ENCODE measurements around the gene PCNX1. TPM values are rescaled to one million over a fixed set of nuclear protein-coding genes. Genes with fewer than 3 reads are reported as not detected.

Gene PCNX1
- total and polyA plus RNA-seq, 2 experiments from 2014 or later = 10.0 to 64.2 TPM

DNA sequence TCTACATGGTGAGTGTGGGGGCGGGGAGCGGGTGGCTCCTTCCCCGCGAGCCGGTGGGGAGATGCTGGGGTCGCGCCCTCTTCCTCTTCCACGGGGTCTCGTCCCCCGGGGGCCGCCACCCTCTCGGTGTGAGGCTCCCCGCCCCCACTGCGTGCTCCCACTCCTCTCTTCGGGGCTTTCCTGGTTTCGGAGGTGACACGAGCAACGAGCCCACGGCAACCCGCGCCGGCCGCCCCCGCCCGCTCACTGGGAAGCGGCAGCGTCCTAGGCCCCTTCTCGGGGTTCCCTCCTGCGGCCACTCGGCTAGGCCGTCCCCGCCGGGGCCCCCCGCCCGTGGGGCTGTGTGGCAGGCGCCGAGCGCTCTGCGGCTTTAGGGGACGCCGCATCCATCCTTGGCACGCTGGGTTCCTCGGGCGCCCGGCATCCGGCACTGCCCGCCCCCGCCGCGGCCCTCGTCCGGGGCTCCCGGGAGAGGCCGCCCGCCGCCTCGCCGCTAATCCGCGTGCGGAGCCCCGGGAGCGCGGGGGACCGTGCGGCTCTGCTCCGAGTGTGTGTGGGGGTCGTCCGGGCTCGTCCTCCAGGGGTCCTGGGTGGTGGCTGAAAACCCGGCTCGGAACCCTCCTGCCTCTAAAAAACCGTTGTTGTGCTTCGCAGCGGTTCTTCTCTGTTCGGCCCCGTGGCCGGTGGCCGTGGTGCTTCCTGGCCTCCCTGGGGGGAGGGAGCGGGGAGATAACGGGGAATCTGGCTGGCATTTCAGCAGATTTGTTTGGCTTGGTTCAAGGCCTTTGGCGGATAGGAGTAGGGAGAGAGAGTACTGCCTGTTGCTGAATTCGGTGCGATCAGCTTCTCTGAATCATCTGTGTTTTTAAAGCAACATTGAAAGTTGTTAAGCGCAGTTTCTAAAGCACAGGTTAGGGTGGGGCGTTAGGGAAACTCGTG, 1.0 kb downstream of the PCNX1 start:
- Histone ChIP-seq H3K4me3 (peak overlapping the region; percentile 80), H3K79me2 (peaks cover 52% of the 10 kb centered on the region), H3K4me1 (ENCODE audit: insufficient read depth) (peaks cover 14% of the 10 kb centered on the region), H3K27me3 (no peaks in the 10 kb centered on the region), H3K27ac (peak overlapping the region; percentile 93), H3K4me2 (peak overlapping the region; percentile 83), H3K9me2 (replicated peaks; ENCODE audit: insufficient read depth) (no peaks in the 10 kb centered on the region), H2AFZ (peak overlapping the region; percentile 79), H3K36me3 (replicated peaks; ENCODE audit: insufficient read depth, low read depth) (no peaks in the 10 kb centered on the region), H3K9me3 (ENCODE audit: low read depth) (no peaks in the 10 kb centered on the region), H4K20me1 (ENCODE audit: insufficient read depth, poor library complexity, severe bottlenecking) (peaks cover 45% of the 10 kb centered on the region)
- WGBS (ENCODE audit: low lambda C conversion rate, missing lambda C conversion rate) = under 1% methylated on average over 58 of the region's 87 CpGs
- no peak for TF ChIP-seq EZH2phosphoT487 (IDR thresholded peaks at IDR 0.05; ENCODE audit: low read depth, severe bottlenecking, unreplicated experiment)
- no peak for TF ChIP-seq EZH2 (IDR thresholded peaks at IDR 0.05; ENCODE audit: borderline replicate concordance)
- TF ChIP-seq, protein P1, sequence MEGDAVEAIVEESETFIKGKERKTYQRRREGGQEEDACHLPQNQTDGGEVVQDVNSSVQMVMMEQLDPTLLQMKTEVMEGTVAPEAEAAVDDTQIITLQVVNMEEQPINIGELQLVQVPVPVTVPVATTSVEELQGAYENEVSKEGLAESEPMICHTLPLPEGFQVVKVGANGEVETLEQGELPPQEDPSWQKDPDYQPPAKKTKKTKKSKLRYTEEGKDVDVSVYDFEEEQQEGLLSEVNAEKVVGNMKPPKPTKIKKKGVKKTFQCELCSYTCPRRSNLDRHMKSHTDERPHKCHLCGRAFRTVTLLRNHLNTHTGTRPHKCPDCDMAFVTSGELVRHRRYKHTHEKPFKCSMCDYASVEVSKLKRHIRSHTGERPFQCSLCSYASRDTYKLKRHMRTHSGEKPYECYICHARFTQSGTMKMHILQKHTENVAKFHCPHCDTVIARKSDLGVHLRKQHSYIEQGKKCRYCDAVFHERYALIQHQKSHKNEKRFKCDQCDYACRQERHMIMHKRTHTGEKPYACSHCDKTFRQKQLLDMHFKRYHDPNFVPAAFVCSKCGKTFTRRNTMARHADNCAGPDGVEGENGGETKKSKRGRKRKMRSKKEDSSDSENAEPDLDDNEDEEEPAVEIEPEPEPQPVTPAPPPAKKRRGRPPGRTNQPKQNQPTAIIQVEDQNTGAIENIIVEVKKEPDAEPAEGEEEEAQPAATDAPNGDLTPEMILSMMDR (IDR thresholded peaks at IDR 0.05; ENCODE audit: poor library complexity) = no peak
- DNase-seq (ENCODE audit: low spot score) = peak; percentile 63

DNA sequence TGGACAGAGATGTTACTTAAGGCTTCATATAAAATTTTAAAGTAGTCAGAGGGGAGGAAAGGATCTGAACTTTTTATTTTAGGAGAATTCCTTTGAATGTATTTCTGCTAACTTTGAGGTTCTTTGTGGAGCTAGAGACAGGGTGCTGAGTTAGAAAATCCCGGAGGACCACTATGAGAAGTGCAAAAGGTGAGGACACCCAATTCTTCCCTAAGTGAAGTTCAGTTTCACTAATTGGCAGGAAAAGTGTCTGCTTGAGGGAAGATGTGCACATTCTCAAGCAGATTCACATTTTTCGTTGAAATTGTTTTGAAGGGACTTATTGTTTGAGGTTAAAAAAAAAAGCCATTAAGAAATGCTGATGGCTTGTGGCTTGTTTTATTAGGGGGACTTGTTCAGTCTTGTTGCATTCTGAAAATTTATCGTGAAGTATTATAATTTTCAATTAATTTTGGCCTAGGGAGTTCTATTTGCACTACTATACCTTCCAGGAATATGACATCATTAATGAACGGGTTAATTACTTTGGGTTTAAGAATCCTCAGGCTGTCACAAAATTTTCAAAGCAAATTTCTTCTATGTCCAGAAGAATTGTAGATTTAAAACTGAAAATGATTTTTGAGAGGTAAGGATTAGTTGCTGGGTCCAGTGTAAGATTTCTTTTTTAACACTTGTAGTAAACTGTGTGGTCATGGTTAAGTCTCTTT, 1.8 kb downstream of the PCNX1 start:
- H3K27me3 ChIP-seq = no peaks in the 10 kb centered on the region
- peak overlapping the region; percentile 93 for H3K27ac ChIP-seq
- TF ChIP-seq EZH2 (IDR thresholded peaks at IDR 0.05; ENCODE audit: borderline replicate concordance) (no peak), EZH2phosphoT487 (IDR thresholded peaks at IDR 0.05; ENCODE audit: low read depth, severe bottlenecking, unreplicated experiment) (no peak)
- TF ChIP-seq, protein P1 (IDR thresholded peaks at IDR 0.05; ENCODE audit: poor library complexity) = no peak
- WGBS (ENCODE audit: low lambda C conversion rate, missing lambda C conversion rate) = 27% methylated on average over 4 of the region's 4 CpGs
- H4K20me1 ChIP-seq (ENCODE audit: insufficient read depth, poor library complexity, severe bottlenecking) = peaks cover 54% of the 10 kb centered on the region
- no peaks in the 10 kb centered on the region for H3K9me3 ChIP-seq (ENCODE audit: low read depth)
- peaks cover 60% of the 10 kb centered on the region for H3K79me2 ChIP-seq
- DNase-seq (ENCODE audit: low spot score) = no peak
- peak overlapping the region; percentile 83 for H3K4me2 ChIP-seq
- H3K9me2 ChIP-seq (replicated peaks; ENCODE audit: insufficient read depth) = no peaks in the 10 kb centered on the region
- no peaks in the 10 kb centered on the region for H3K36me3 ChIP-seq (replicated peaks; ENCODE audit: insufficient read depth, low read depth)
- H3K4me3 ChIP-seq = peak overlapping the region; percentile 80
- H3K4me1 ChIP-seq (ENCODE audit: insufficient read depth) = peaks cover 14% of the 10 kb centered on the region
- no peak overlapping the region for H2AFZ ChIP-seq

DNA sequence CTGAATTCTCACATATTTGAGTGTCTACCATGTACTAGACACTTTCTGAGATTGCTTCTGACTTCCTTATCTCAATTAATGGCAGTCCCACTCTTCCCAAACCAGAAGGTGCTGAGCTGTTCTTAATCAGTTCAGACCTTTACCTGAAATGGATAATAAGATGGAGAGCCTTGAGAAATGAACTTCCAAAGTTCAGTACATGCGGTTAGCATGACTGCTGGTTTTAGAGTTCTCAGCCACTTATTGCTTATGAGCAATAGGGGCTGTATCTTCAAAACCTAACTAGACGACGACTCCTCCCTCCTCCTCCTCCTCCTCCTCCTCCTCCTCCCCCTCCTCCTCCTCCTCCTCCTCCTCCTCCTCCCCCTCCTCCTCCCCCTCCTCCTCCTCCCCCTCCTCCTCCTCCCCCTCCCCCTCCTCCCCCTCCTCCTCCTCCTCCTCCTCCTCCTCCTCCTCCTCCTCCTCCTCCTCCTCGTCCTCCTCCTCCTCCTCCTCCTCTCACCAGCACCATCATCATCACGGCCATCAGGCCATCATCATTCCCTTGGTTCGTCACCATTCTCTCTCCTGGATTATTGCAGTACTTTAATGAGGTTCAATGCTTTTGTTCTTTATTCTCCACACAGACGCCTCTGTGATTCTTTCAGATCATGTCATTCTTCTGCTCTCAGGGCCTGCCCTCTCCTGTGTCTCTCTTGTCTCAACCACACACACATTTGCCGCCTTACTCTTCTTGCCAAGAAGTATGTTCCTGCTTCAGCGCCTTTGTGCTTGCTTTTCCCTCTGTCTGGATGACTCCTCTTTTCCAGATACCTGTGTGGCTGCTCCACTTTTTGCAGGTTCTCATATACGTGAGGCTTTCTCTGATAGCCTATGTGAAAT, 2.7 kb downstream of the PCNX1 start:
- H3K9me2 ChIP-seq (replicated peaks; ENCODE audit: insufficient read depth) = no peaks in the 10 kb centered on the region
- peaks cover 69% of the 10 kb centered on the region for H3K79me2 ChIP-seq
- H3K27me3 ChIP-seq = no peaks in the 10 kb centered on the region
- 81% methylated on average over 9 of the region's 10 CpGs for WGBS (ENCODE audit: low lambda C conversion rate, missing lambda C conversion rate)
- no peak for TF ChIP-seq EZH2 (IDR thresholded peaks at IDR 0.05; ENCODE audit: borderline replicate concordance)
- no peak for TF ChIP-seq EZH2phosphoT487 (IDR thresholded peaks at IDR 0.05; ENCODE audit: low read depth, severe bottlenecking, unreplicated experiment)
- TF ChIP-seq, protein P1 (IDR thresholded peaks at IDR 0.05; ENCODE audit: poor library complexity) = no peak
- no peak overlapping the region for H2AFZ ChIP-seq
- peak overlapping the region; percentile 80 for H3K4me3 ChIP-seq
- H3K4me1 ChIP-seq (ENCODE audit: insufficient read depth) = peaks cover 11% of the 10 kb centered on the region
- no peaks in the 10 kb centered on the region for H3K36me3 ChIP-seq (replicated peaks; ENCODE audit: insufficient read depth, low read depth)
- DNase-seq (ENCODE audit: low spot score) = no peak
- peak overlapping the region; percentile 32 for H3K27ac ChIP-seq
- peak overlapping the region; percentile 83 for H3K4me2 ChIP-seq
- peaks cover 61% of the 10 kb centered on the region for H4K20me1 ChIP-seq (ENCODE audit: insufficient read depth, poor library complexity, severe bottlenecking)
- no peaks in the 10 kb centered on the region for H3K9me3 ChIP-seq (ENCODE audit: low read depth)

All from hepatocyte (in vitro differentiated cells).